ENCODE measurements around the gene TBX5.

Gene TBX5

DNA sequence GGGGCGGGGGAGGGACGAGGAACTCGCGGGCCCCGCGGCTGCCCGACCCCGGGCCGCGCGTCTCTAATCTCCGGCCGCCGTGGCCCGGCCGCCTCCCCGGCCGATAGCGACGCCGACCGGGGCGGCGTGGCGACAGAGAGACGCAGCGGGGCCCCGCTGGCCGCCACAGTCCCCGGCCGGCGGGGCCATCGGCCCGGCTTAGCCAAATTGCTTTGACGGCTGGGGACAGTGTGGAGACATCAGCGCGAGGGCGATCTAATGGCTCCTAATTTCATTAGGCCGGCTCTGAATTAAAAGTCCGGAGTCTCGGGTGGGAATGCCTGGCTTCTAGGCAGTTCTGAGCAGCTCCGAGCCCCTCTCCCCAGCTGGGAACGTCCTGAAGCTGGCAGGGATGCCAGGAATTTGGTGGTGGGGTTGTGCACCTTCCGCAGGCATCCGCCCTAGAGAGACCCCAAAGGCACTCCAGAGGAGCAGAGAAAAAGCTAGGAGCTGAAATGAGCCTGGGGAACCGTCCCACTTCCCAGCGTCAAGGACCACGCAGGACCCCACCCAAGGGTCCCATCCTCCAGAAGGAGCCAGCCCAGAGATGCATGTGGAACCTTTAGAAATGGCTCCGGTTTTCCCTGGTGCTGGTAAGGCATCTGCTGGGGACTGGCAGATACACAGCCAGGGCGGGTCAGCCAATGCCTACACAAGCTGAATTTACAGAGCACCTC lies 9.6 kb downstream of the TBX5 start:
- Histone ChIP-seq H3K27me3 (ENCODE audit: control insufficient read depth, insufficient read depth, low read length) (peaks cover 100% of the 10 kb centered on the region), H3K27ac (ENCODE audit: low read depth, low read length) (no peak overlapping the region), H3K36me3 (ENCODE audit: control insufficient read depth, insufficient read depth, low read length) (no peaks in the 10 kb centered on the region), H3K4me1 (ENCODE audit: control insufficient read depth, insufficient read depth, low read length) (peaks cover 44% of the 10 kb centered on the region), H3K9ac (ENCODE audit: low read depth, low read length) (no peak overlapping the region), H3K4me3 (ENCODE audit: low read depth, low read length) (no peak overlapping the region), H3K9me3 (ENCODE audit: control insufficient read depth, insufficient read depth, low read length) (no peaks in the 10 kb centered on the region)

DNA sequence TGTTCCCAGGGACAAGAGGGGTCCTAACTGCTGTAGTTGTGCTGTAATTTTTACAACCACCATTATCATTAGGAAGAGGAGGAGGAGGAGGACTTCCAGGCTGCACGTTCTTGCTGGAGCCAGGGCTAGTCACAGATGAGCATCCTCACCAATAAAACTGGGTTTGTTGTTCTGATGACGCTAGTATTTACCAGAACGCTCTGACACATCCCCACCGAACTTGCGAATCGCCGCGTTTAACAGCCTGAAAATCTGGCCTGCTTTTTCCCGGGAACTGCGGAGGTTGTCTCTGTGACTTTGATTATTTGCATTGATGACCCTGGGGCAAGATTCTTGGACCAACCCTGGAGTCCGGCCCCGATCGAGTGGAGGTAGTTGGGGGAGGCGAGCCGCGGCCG lies 10.2 kb downstream of the TBX5 start:
- Histone ChIP-seq H3K4me3 (ENCODE audit: low read depth, low read length) (no peak overlapping the region), H3K27me3 (ENCODE audit: control insufficient read depth, insufficient read depth, low read length) (peaks cover 100% of the 10 kb centered on the region)

DNA sequence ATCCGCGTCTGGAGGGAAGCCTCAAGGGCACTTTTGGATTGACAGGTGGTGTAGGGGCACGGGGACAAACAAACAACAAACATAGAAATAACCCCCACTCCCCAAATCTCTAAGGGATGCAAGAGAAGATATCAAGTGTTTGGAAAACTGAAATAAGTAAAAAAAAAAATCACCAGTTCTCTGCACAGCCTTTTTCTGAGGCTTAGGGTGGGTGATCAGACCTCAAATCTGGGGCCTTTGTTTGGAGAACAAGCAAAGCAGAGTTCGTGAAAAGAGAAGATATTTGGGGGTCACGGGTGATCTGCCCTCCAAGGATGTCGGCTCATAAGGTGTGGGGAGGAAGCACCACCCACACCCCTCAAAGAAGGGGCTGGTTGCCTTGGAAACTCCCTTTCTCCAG lies 10.7 kb downstream of the TBX5 start:
- Histone ChIP-seq H3K36me3 (ENCODE audit: control insufficient read depth, insufficient read depth, low read length) (no peaks in the 10 kb centered on the region), H3K27me3 (ENCODE audit: control insufficient read depth, insufficient read depth, low read length) (peaks cover 100% of the 10 kb centered on the region), H3K4me3 (ENCODE audit: low read depth, low read length) (no peak overlapping the region), H3K9me3 (ENCODE audit: control insufficient read depth, insufficient read depth, low read length) (no peaks in the 10 kb centered on the region), H3K9ac (ENCODE audit: low read depth, low read length) (no peak overlapping the region), H3K27ac (ENCODE audit: low read depth, low read length) (no peak overlapping the region), H3K4me1 (ENCODE audit: control insufficient read depth, insufficient read depth, low read length) (peaks cover 47% of the 10 kb centered on the region)

More for the DNA sequence above, 10.2 kb downstream of the TBX5 start:
- H3K9ac ChIP-seq (ENCODE audit: low read depth, low read length) = no peak overlapping the region
- H3K36me3 ChIP-seq (ENCODE audit: control insufficient read depth, insufficient read depth, low read length) = no peaks in the 10 kb centered on the region
- H3K4me1 ChIP-seq (ENCODE audit: control insufficient read depth, insufficient read depth, low read length) = peaks cover 47% of the 10 kb centered on the region
- H3K9me3 ChIP-seq (ENCODE audit: control insufficient read depth, insufficient read depth, low read length) = no peaks in the 10 kb centered on the region
- no peak overlapping the region for H3K27ac ChIP-seq (ENCODE audit: low read depth, low read length)

DNA sequence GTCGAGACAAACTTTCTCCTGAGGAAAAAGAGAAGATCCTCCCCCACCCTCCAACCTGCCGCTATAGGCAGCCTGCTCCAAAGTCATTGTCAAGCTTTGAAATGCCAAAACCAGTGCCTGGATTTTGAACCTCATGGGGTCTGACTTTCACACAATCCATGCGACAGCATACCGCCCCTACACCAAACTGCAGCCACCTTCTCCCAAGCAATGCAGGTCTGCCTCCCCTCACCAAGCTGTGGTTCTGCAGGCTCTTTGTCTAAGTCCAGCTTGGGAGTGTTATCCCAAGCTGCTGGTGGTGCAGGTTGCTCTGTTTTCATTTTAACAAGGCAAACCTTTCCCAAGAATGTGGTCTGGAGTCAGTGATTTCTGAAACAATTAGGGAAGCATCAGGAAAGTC lies 12.4 kb downstream of the TBX5 start:
- H3K9ac ChIP-seq (ENCODE audit: low read depth, low read length) = no peak overlapping the region
- no peak overlapping the region for H3K27ac ChIP-seq (ENCODE audit: low read depth, low read length)
- no peaks in the 10 kb centered on the region for H3K9me3 ChIP-seq (ENCODE audit: control insufficient read depth, insufficient read depth, low read length)
- peaks cover 86% of the 10 kb centered on the region for H3K27me3 ChIP-seq (ENCODE audit: control insufficient read depth, insufficient read depth, low read length)
- no peak overlapping the region for H3K4me3 ChIP-seq (ENCODE audit: low read depth, low read length)
- H3K36me3 ChIP-seq (ENCODE audit: control insufficient read depth, insufficient read depth, low read length) = no peaks in the 10 kb centered on the region
- peaks cover 44% of the 10 kb centered on the region for H3K4me1 ChIP-seq (ENCODE audit: control insufficient read depth, insufficient read depth, low read length)

DNA sequence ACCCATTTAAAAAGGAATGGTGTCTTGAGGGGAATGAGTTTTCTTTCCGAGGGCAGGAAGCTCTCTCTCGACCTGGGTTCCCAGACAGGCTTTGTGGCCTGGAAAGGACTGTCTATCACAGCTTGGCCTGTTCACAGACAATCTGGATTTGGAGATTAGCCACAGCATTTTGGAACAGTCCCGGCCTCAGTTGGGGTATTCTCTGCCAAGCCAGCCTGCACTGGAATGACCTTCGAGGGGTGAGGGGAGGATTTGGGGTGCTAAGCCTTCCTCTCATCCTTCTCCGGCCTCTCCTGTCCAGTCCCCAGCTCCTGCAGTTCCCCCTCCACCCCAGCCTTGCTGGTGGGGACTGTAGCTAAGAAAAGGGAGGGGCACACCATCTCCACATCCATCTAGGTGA lies 13.0 kb downstream of the TBX5 start:
- H3K4me1 ChIP-seq (ENCODE audit: control insufficient read depth, insufficient read depth, low read length) = peaks cover 40% of the 10 kb centered on the region
- H3K27me3 ChIP-seq (ENCODE audit: control insufficient read depth, insufficient read depth, low read length) = peaks cover 79% of the 10 kb centered on the region
- no peak overlapping the region for H3K27ac ChIP-seq (ENCODE audit: low read depth, low read length)
- no peaks in the 10 kb centered on the region for H3K9me3 ChIP-seq (ENCODE audit: control insufficient read depth, insufficient read depth, low read length)
- no peak overlapping the region for H3K9ac ChIP-seq (ENCODE audit: low read depth, low read length)
- H3K4me3 ChIP-seq (ENCODE audit: low read depth, low read length) = no peak overlapping the region
- H3K36me3 ChIP-seq (ENCODE audit: control insufficient read depth, insufficient read depth, low read length) = no peaks in the 10 kb centered on the region

DNA sequence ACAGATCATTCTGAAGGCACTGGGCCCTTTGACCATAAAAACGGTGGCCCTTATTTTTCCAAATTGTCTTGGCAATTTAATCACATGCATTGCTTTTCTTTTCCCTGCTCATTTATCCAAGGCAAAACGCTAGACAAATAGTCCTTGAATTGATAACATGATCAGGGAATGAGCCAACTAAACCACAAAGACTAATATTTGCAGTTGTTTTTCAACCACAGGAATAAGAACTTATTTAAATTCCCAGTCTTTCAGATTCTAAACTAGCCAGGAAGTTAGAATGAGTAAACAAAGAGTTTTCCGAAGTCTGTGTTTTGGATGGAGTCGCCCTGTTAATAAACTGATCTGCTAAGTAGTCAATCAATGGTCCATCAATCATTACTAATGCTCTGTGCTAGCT lies 14.9 kb downstream of the TBX5 start:
- no peaks in the 10 kb centered on the region for H3K36me3 ChIP-seq (ENCODE audit: control insufficient read depth, insufficient read depth, low read length)
- H3K27me3 ChIP-seq (ENCODE audit: control insufficient read depth, insufficient read depth, low read length) = peaks cover 61% of the 10 kb centered on the region
- H3K4me1 ChIP-seq (ENCODE audit: control insufficient read depth, insufficient read depth, low read length) = peaks cover 33% of the 10 kb centered on the region
- H3K4me3 ChIP-seq (ENCODE audit: low read depth, low read length) = no peak overlapping the region
- H3K27ac ChIP-seq (ENCODE audit: low read depth, low read length) = no peak overlapping the region
- no peaks in the 10 kb centered on the region for H3K9me3 ChIP-seq (ENCODE audit: control insufficient read depth, insufficient read depth, low read length)
- H3K9ac ChIP-seq (ENCODE audit: low read depth, low read length) = no peak overlapping the region

DNA sequence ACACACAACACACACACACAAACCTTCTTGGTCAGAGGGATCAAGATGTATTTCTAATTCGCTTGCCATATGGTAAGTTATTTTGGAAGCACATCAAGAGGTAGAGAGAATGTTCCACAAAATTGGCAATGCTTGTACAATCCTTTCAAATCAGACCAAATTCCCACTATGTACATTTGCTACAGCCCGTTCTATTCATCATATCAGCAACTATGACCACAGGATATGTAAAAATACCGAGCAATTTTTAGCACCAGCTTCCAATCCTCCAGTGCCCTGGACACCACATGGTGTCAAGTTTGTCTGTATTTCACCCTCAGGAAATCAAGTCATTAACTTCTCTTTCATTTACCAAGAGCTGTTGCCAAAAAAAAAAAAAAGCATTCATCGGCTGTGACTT lies 21.2 kb downstream of the TBX5 start:
- no peaks in the 10 kb centered on the region; the same call in 1 of the 2 replicates for H3K27me3 ChIP-seq (ENCODE audit: control insufficient read depth, insufficient read depth, low read length)
- H3K9ac ChIP-seq (ENCODE audit: low read depth, low read length) = no peak overlapping the region
- peaks cover under 1% of the 10 kb centered on the region; the same call in 1 of the 2 replicates for H3K4me1 ChIP-seq (ENCODE audit: control insufficient read depth, insufficient read depth, low read length)
- no peak overlapping the region for H3K27ac ChIP-seq (ENCODE audit: low read depth, low read length)
- no peak overlapping the region for H3K4me3 ChIP-seq (ENCODE audit: low read depth, low read length)
- H3K9me3 ChIP-seq (ENCODE audit: control insufficient read depth, insufficient read depth, low read length) = no peaks in the 10 kb centered on the region
- H3K36me3 ChIP-seq (ENCODE audit: control insufficient read depth, insufficient read depth, low read length) = no peaks in the 10 kb centered on the region

DNA sequence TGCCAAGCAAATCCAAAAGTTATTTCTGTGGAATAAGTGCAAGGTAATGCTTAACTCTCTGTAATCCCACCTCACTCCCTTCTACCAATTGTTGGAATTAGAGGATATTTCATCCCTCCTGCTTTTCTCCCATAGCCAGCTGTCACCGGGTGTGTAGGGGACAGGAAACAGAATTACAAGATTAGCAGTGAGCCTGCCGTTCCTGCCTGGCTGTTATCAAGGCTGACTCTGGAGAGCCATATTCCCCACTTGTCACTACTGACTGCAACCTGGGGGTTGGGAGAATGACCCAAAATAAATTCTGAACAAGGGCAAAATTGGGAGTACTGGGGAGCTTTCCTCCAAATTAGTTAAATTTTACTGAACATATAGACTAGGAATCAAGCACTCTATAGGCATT lies 24.8 kb downstream of the TBX5 start:
- H3K9ac ChIP-seq (ENCODE audit: low read depth, low read length) = no peak overlapping the region
- H3K27ac ChIP-seq (ENCODE audit: low read depth, low read length) = no peak overlapping the region
- H3K36me3 ChIP-seq (ENCODE audit: control insufficient read depth, insufficient read depth, low read length) = no peaks in the 10 kb centered on the region
- H3K4me1 ChIP-seq (ENCODE audit: control insufficient read depth, insufficient read depth, low read length) = no peaks in the 10 kb centered on the region
- H3K4me3 ChIP-seq (ENCODE audit: low read depth, low read length) = no peak overlapping the region
- no peaks in the 10 kb centered on the region for H3K9me3 ChIP-seq (ENCODE audit: control insufficient read depth, insufficient read depth, low read length)
- peaks cover 4% of the 10 kb centered on the region; the same call in 1 of the 2 replicates for H3K27me3 ChIP-seq (ENCODE audit: control insufficient read depth, insufficient read depth, low read length)

DNA sequence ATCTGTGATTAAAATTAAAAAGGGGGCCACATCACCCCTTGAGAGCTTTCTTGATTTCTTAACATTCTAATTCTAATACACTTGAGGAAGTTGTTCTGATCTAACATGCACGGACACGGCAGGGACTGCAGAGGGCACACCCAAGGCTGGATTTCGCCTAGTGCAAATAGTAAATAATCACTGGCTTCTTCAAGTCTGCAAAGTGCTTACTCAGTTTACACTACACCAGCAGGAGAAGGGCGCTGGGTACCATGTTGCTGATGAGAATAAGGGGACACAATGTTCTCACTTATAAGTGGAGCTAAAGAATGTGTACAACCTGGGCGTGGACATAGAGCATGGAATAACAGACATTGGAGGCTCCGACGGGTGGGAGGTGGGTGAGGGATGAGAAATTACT lies 34.2 kb downstream of the TBX5 start:
- Histone ChIP-seq H3K27me3 (ENCODE audit: control insufficient read depth, insufficient read depth, low read length) (no peaks in the 10 kb centered on the region), H3K4me1 (ENCODE audit: control insufficient read depth, insufficient read depth, low read length) (0 out of 2 replicates have a peak, but pooled peaks cover 5% of the 10 kb centered on the region), H3K9ac (ENCODE audit: low read depth, low read length) (no peak overlapping the region), H3K27ac (ENCODE audit: low read depth, low read length) (no peak overlapping the region), H3K4me3 (ENCODE audit: low read depth, low read length) (no peak overlapping the region), H3K36me3 (ENCODE audit: control insufficient read depth, insufficient read depth, low read length) (no peaks in the 10 kb centered on the region), H3K9me3 (ENCODE audit: control insufficient read depth, insufficient read depth, low read length) (no peaks in the 10 kb centered on the region)

DNA sequence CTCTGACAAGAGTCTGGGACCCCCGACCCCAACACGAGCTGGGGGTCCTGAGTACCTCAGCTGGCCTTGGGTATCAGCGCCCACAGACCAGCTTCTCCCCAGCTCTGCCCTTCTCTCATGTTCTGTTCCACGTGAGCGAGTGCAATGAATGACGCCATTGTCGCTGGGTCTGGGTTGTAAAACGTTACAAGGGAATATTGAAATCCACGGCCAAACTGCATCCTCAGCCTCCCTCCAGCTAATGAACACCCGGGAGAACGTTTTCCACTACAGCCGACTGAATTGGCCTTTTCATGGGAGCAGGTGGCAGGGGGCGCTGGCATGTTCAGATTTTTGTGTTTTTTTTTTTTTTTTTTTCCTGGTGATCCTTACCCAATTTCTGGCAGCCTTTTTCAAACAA lies 34.7 kb downstream of the TBX5 start:
- no peaks in the 10 kb centered on the region for H3K9me3 ChIP-seq (ENCODE audit: control insufficient read depth, insufficient read depth, low read length)
- 0 out of 2 replicates have a peak, but pooled peaks cover 5% of the 10 kb centered on the region for H3K4me1 ChIP-seq (ENCODE audit: control insufficient read depth, insufficient read depth, low read length)
- no peak overlapping the region for H3K9ac ChIP-seq (ENCODE audit: low read depth, low read length)
- no peak overlapping the region for H3K27ac ChIP-seq (ENCODE audit: low read depth, low read length)
- no peaks in the 10 kb centered on the region for H3K36me3 ChIP-seq (ENCODE audit: control insufficient read depth, insufficient read depth, low read length)
- H3K4me3 ChIP-seq (ENCODE audit: low read depth, low read length) = no peak overlapping the region
- no peaks in the 10 kb centered on the region for H3K27me3 ChIP-seq (ENCODE audit: control insufficient read depth, insufficient read depth, low read length)

DNA sequence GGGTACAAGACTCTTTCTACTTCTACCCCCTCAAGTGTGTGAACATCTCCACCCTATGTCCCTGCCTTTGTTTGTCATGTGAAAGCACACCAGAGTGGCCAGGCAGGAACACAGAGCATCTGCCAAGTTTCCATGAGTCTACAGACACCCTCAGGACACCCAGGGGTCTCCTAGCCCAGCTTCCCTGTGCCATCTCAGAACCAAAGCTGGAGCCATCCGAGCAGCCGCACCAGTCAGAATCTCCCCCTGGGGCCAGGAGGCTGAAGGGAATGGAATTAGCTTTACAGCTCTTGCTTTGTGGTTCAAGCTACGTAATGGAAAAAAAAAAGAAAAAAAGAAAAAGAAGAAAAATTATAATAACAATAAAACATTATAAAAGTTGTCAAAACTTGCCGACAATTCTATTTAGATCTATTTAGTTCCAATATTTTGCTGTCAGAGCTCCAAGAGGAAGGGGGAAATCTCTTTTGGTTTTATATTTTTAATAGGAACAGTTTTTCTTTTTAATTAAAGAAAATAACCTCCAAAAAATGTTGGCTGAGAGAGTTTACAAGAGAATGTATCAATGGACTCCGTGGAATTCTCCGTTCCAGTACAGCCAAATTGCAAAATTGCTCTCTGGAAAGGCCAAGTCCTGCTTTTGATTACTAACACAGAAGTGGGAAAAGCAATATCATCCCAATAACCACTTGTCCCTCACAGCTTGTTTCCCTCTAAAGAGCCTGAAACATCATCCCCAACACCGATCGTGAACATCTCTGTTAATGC lies 37.1 kb downstream of the TBX5 start:
- H3K27me3 ChIP-seq (ENCODE audit: control insufficient read depth, insufficient read depth, low read length) = no peaks in the 10 kb centered on the region
- H3K4me1 ChIP-seq (ENCODE audit: control insufficient read depth, insufficient read depth, low read length) = 0 out of 2 replicates have a peak, but pooled peaks cover 5% of the 10 kb centered on the region
- H3K36me3 ChIP-seq (ENCODE audit: control insufficient read depth, insufficient read depth, low read length) = no peaks in the 10 kb centered on the region
- H3K9ac ChIP-seq (ENCODE audit: low read depth, low read length) = no peak overlapping the region
- no peaks in the 10 kb centered on the region for H3K9me3 ChIP-seq (ENCODE audit: control insufficient read depth, insufficient read depth, low read length)
- no peak overlapping the region for H3K4me3 ChIP-seq (ENCODE audit: low read depth, low read length)
- H3K27ac ChIP-seq (ENCODE audit: low read depth, low read length) = no peak overlapping the region
